Osteocyte (in vitro differentiated cells): ENCODE results near the gene RPUSD4. TPM values are rescaled to one million over a fixed set of nuclear protein-coding genes. Genes with fewer than 3 reads are reported as not detected.

Experiments used
- DNase-seq: peaks from one replicate; pipeline ENCODE4 v3.0.0; 2021; ENCODE audit warnings: mixed read lengths; ENCODE audit not compliant: unreplicated experiment; ENCODE audit errors: extremely low spot score
- H3K27ac Mint-ChIP-seq: one replicate; pipeline ENCODE4 v1.8.0; 2021; ENCODE audit warnings: mild to moderate bottlenecking, mixed read lengths; ENCODE audit not compliant: unreplicated experiment
- H3K27me3 Mint-ChIP-seq: one replicate; pipeline ENCODE4 v1.8.0; 2021; ENCODE audit warnings: mixed read lengths; ENCODE audit not compliant: unreplicated experiment
- H3K36me3 Mint-ChIP-seq: one replicate; pipeline ENCODE4 v1.8.0; 2021; ENCODE audit warnings: mixed read lengths; ENCODE audit not compliant: unreplicated experiment
- H3K4me1 Mint-ChIP-seq: one replicate; pipeline ENCODE4 v1.8.0; 2021; ENCODE audit warnings: mixed read lengths; ENCODE audit not compliant: unreplicated experiment
- H3K4me3 Mint-ChIP-seq: one replicate; pipeline ENCODE4 v1.8.0; 2021; ENCODE audit warnings: mild to moderate bottlenecking, moderate library complexity, mixed read lengths; ENCODE audit not compliant: unreplicated experiment
- H3K9me3 Mint-ChIP-seq: one replicate; pipeline ENCODE4 v1.8.0; 2021; ENCODE audit warnings: mixed read lengths; ENCODE audit not compliant: unreplicated experiment
- CTCF ChIP-seq: fragments of 200-600 bp; sonication (generic); IDR thresholded peaks from 2 replicates; pipeline ENCODE4 v1.5.0; 2021; ENCODE audit warnings: antibody characterized with exemption, mild to moderate bottlenecking, moderate library complexity
- total RNA-seq: library from RNA; stranded (reverse); gene quantifications from 2 replicates; pipeline ENCODE4 v1.2.1, GENCODE V29; 2021

The RPUSD4 gene
- total RNA-seq, 1 donor from 2014 or later, result 27.1 TPM

- no peak for TF ChIP-seq CTCF
- Mint-ChIP-seq H3K4me1 (no peaks in the 10 kb centered on the region), H3K27ac (no peak overlapping the region), H3K36me3 (peaks cover 2% of the 10 kb centered on the region), H3K9me3 (no peaks in the 10 kb centered on the region), H3K27me3 (no peaks in the 10 kb centered on the region), H3K4me3 (no peak overlapping the region)
- no peak for DNase-seq
Measured at GRCh38 chr11:126182787-126183445, 28.5 kb downstream of the RPUSD4 start.

GRCh38 chr11:126181939-126182730 is 29.3 kb downstream of the RPUSD4 start:
- Mint-ChIP-seq H3K4me3 (no peak overlapping the region), H3K36me3 (peaks cover 2% of the 10 kb centered on the region), H3K4me1 (no peaks in the 10 kb centered on the region), H3K9me3 (no peaks in the 10 kb centered on the region), H3K27ac (no peak overlapping the region), H3K27me3 (no peaks in the 10 kb centered on the region)
- no peak for TF ChIP-seq CTCF
- no peak for DNase-seq

GRCh38 chr11:126176853-126177470 is 34.5 kb downstream of the RPUSD4 start:
- Mint-ChIP-seq H3K27me3 (no peaks in the 10 kb centered on the region), H3K27ac (no peak overlapping the region), H3K4me3 (no peak overlapping the region), H3K9me3 (no peaks in the 10 kb centered on the region), H3K36me3 (peaks cover 2% of the 10 kb centered on the region), H3K4me1 (peaks cover 5% of the 10 kb centered on the region)
- DNase-seq, result no peak
- no peak for TF ChIP-seq CTCF

GRCh38 chr11:126175393-126175792 is 36.1 kb downstream of the RPUSD4 start:
- TF ChIP-seq CTCF, result no peak
- peaks cover 5% of the 10 kb centered on the region for H3K4me1 Mint-ChIP-seq
- H3K27me3 Mint-ChIP-seq, result no peaks in the 10 kb centered on the region
- no peaks in the 10 kb centered on the region for H3K9me3 Mint-ChIP-seq
- H3K27ac Mint-ChIP-seq, result no peak overlapping the region
- no peak overlapping the region for H3K4me3 Mint-ChIP-seq
- H3K36me3 Mint-ChIP-seq, result peaks cover 2% of the 10 kb centered on the region
- DNase-seq, result no peak

DNA sequence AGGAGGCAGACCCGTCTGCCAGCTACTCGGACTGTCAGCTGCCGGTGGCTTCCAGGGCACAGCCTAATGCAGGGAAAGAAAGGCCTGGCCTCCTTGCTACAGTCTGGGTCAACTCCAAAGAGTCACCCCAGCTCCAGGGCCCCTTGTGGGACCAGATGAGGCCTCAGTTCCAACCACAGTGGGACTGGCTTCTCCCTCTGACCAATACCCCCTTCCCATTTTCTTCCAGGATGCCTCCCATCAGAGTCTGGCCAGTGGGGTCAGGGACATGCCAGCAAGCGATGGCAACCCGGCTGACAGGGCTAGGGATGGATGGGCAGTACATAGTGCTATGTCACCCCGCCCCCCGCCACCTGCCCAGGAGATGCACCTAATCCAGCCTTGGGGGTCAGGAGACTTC is 36.6 kb downstream of the RPUSD4 start:
- Mint-ChIP-seq H3K27me3 (no peaks in the 10 kb centered on the region), H3K4me3 (no peak overlapping the region), H3K9me3 (no peaks in the 10 kb centered on the region), H3K27ac (no peak overlapping the region), H3K4me1 (peaks cover 5% of the 10 kb centered on the region), H3K36me3 (no peaks in the 10 kb centered on the region)
- TF ChIP-seq CTCF, result no peak
- no peak for DNase-seq
